WTC11 (cell line): Measurements from ENCODE around the gene CEP85L. TPM values are rescaled to one million over a fixed set of nuclear protein-coding genes. Genes with fewer than 3 reads are reported as not detected.

Experiments used
- CBFB ChIP-seq: sonication (generic); formaldehyde crosslinking; IDR thresholded peaks from 2 replicates; pipeline ENCODE4 v1.8.1; 2022; ENCODE audit warnings: mild to moderate bottlenecking, low read depth, missing genetic modification reagents
- CREB1 ChIP-seq: sonication (generic); formaldehyde crosslinking; IDR thresholded peaks from 2 replicates; pipeline ENCODE4 v1.8.0; 2023; ENCODE audit warnings: mild to moderate bottlenecking, missing genetic modification reagents
- ELF4 ChIP-seq: sonication (generic); formaldehyde crosslinking; IDR thresholded peaks from 2 replicates; pipeline ENCODE4 v1.8.1; 2022; ENCODE audit warnings: low read depth, mild to moderate bottlenecking, moderate library complexity, missing genetic modification reagents
- ESRRA ChIP-seq: sonication (generic); formaldehyde crosslinking; IDR thresholded peaks from 2 replicates; pipeline ENCODE4 v1.8.1; 2022; ENCODE audit warnings: mild to moderate bottlenecking, missing genetic modification reagents, borderline replicate concordance
- ETV6 ChIP-seq: sonication (generic); formaldehyde crosslinking; IDR thresholded peaks from 2 replicates; pipeline ENCODE4 v1.8.1; 2022; ENCODE audit warnings: mild to moderate bottlenecking, missing genetic modification reagents
- FOXJ3 ChIP-seq: sonication (generic); formaldehyde crosslinking; IDR thresholded peaks from 2 replicates; pipeline ENCODE4 v1.9.0; 2021; ENCODE audit warnings: missing genetic modification reagents, mild to moderate bottlenecking, borderline replicate concordance
- FOXP1 ChIP-seq: sonication (generic); formaldehyde crosslinking; IDR thresholded peaks from 2 replicates; pipeline ENCODE4 v1.8.0; 2022; ENCODE audit warnings: missing genetic modification reagents, mild to moderate bottlenecking, moderate library complexity, borderline replicate concordance
- GABPB1 ChIP-seq: sonication (generic); formaldehyde crosslinking; IDR thresholded peaks from 2 replicates; pipeline ENCODE4 v1.8.1; 2023; ENCODE audit warnings: mild to moderate bottlenecking, missing genetic modification reagents
- IRF2 ChIP-seq: sonication (generic); formaldehyde crosslinking; IDR thresholded peaks from 2 replicates; pipeline ENCODE4 v1.8.0; 2022; ENCODE audit warnings: low read depth, missing genetic modification reagents, borderline replicate concordance
- JAZF1 ChIP-seq: fragments of 250-450 bp; sonication (Bioruptor Pico); IDR thresholded peaks from 2 replicates; pipeline ENCODE4 v1.9.0; 2021; ENCODE audit warnings: moderate library complexity, mild to moderate bottlenecking, inconsistent platforms
- JUN ChIP-seq: sonication (generic); formaldehyde crosslinking; IDR thresholded peaks from 2 replicates; pipeline ENCODE4 v1.8.0; 2023; ENCODE audit warnings: mild to moderate bottlenecking, missing genetic modification reagents
- KAT7 ChIP-seq: sonication (generic); formaldehyde crosslinking; IDR thresholded peaks from 2 replicates; pipeline ENCODE4 v1.8.1; 2023; ENCODE audit warnings: missing genetic modification reagents, mild to moderate bottlenecking, borderline replicate concordance
- MXD4 ChIP-seq: fragments of 250-450 bp; sonication (Bioruptor Pico); IDR thresholded peaks from 2 replicates; pipeline ENCODE4 v1.8.0; 2021; ENCODE audit warnings: mild to moderate bottlenecking, moderate library complexity, borderline replicate concordance
- MYBL2 ChIP-seq: sonication (generic); formaldehyde crosslinking; IDR thresholded peaks from 2 replicates; pipeline ENCODE4 v1.8.1; 2023; ENCODE audit warnings: mild to moderate bottlenecking, moderate library complexity, missing genetic modification reagents
- NFATC4 ChIP-seq: fragments of 250-450 bp; sonication (Bioruptor Pico); IDR thresholded peaks from 2 replicates; pipeline ENCODE4 v1.9.0; 2021; ENCODE audit warnings: mild to moderate bottlenecking
- NFE2L1 ChIP-seq: sonication (generic); formaldehyde crosslinking; IDR thresholded peaks from 2 replicates; pipeline ENCODE4 v1.8.1; 2023; ENCODE audit warnings: missing genetic modification reagents
- NR1H2 ChIP-seq: sonication (generic); formaldehyde crosslinking; IDR thresholded peaks from 2 replicates; pipeline ENCODE4 v1.9.0; 2021; ENCODE audit warnings: mild to moderate bottlenecking, moderate library complexity, missing genetic modification reagents
- PRRX2 ChIP-seq: fragments of 250-450 bp; sonication (Bioruptor Pico); IDR thresholded peaks from 2 replicates; pipeline ENCODE4 v1.8.0; 2021; ENCODE audit warnings: mild to moderate bottlenecking
- RORB ChIP-seq: fragments of 250-450 bp; sonication (Bioruptor Pico); IDR thresholded peaks from 2 replicates; pipeline ENCODE4 v1.9.0; 2021; ENCODE audit warnings: mild to moderate bottlenecking
- SMAD4 ChIP-seq: sonication (generic); formaldehyde crosslinking; IDR thresholded peaks from 2 replicates; pipeline ENCODE4 v1.8.0; 2022; ENCODE audit warnings: mild to moderate bottlenecking, missing genetic modification reagents
- TEAD1 ChIP-seq: sonication (generic); formaldehyde crosslinking; IDR thresholded peaks from 2 replicates; pipeline ENCODE4 v1.8.0; 2022; ENCODE audit warnings: mild to moderate bottlenecking, missing genetic modification reagents
- TP53 ChIP-seq: sonication (generic); formaldehyde crosslinking; IDR thresholded peaks from 2 replicates; pipeline ENCODE4 v1.8.1; 2023; ENCODE audit warnings: mild to moderate bottlenecking, missing genetic modification reagents
- ZNF138 ChIP-seq: sonication (generic); formaldehyde crosslinking; conservative IDR thresholded peaks from 2 replicates; pipeline ENCODE4 v1.8.1; 2022; ENCODE audit warnings: mild to moderate bottlenecking, moderate library complexity, missing genetic modification reagents
- ZNF396 ChIP-seq: fragments of 250-450 bp; sonication (Bioruptor Pico); IDR thresholded peaks from 2 replicates; pipeline ENCODE4 v1.8.0; 2021; ENCODE audit warnings: mild to moderate bottlenecking, moderate library complexity, borderline replicate concordance
- total RNA-seq: library from RNA; stranded (reverse); gene quantifications from 3 replicates; pipeline ENCODE4 v1.2.3, GENCODE V29; 2021
- TF ChIP-seq, protein P1 (sequence below): sonication (generic); formaldehyde crosslinking; IDR thresholded peaks from 2 replicates; pipeline ENCODE4 v1.8.0; 2022; ENCODE audit warnings: mild to moderate bottlenecking, missing genetic modification reagents
- TF ChIP-seq, protein P2 (sequence below): sonication (generic); formaldehyde crosslinking; IDR thresholded peaks from 2 replicates; pipeline ENCODE4 v1.8.0; 2023; ENCODE audit warnings: missing genetic modification reagents, mild to moderate bottlenecking, borderline replicate concordance
- TF ChIP-seq, protein P3 (sequence below): fragments of 250-450 bp; sonication (Bioruptor Pico); IDR thresholded peaks from 2 replicates; pipeline ENCODE4 v1.8.0; 2021; ENCODE audit warnings: mild to moderate bottlenecking
- TF ChIP-seq, protein P4 (sequence below): sonication (generic); formaldehyde crosslinking; IDR thresholded peaks from 2 replicates; pipeline ENCODE4 v1.8.1; 2023; ENCODE audit warnings: mild to moderate bottlenecking, moderate library complexity, missing genetic modification reagents
- TF ChIP-seq, protein P5 (sequence below): fragments of 250-450 bp; sonication (Bioruptor Pico); IDR thresholded peaks from 2 replicates; pipeline ENCODE4 v2.1.2; 2022; ENCODE audit warnings: mild to moderate bottlenecking, moderate library complexity
- TF ChIP-seq, protein P6 (sequence below): sonication (generic); formaldehyde crosslinking; IDR thresholded peaks from 2 replicates; pipeline ENCODE4 v1.8.1; 2023; ENCODE audit warnings: mild to moderate bottlenecking, missing genetic modification reagents

CEP85L gene
- total RNA-seq, 1 experiment from 2014 or later, result 32.5 TPM

DNA sequence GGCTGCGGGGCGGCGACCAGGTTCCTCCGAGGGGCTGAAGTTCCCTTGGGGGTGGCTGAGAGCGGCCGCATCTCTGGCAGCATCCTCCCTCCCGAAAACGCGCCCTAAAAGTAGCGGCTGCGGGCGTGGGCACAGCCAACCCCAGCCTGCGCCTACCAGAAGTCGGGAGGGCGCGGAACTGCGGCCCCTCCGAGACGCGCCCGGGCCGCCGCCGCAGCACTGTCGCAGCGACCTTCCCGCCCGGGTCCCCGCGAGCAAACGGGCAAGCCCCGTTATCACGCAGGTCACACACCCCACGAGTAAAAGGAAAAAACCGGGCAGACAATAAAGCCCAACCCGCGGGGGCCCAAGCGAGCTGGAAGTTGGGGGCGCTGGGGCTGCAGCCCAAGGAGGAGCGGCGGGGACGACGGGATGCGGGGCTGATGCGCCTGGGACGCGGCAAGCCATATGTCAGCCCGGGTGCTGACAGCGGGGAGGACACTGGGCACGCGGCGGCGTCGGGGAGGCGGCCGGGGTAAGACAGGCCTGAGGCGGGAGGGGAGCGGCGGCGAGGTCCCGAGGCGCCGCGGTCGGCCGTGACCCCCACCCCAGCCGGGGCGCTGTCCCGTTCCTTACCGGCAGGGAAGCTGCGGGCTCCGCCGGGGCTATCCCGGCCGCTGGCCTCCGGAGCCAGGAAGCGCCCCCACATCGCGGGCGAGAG lies 659 bp downstream of the CEP85L start (continued):
- TF ChIP-seq IRF2 (0 out of 2 replicates have a peak, but pooled peaks have one; percentile 42), FOXJ3 (no peak), TEAD1 (CRISPR knock-in tag) (no peak), JUN (CRISPR knock-in tag) (no peak), TP53 (CRISPR knock-in tag) (no peak; the same call in 1 of the 2 replicates), NR1H2 (CRISPR knock-in tag) (no peak), NFATC4 (no peak), CREB1 (no peak), FOXP1 (no peak), ELF4 (CRISPR knock-in tag) (no peak), ETV6 (CRISPR knock-in tag) (no peak), CBFB (no peak), RORB (CRISPR knock-in tag) (no peak), GABPB1 (CRISPR knock-in tag) (no peak), JAZF1 (no peak), PRRX2 (CRISPR knock-in tag) (no peak), MXD4 (no peak), ZNF138 (CRISPR knock-in tag) (no peak), MYBL2 (CRISPR knock-in tag) (no peak), NFE2L1 (0 out of 2 replicates have a peak, but pooled peaks have one; percentile 17), ESRRA (CRISPR knock-in tag) (no peak), SMAD4 (CRISPR knock-in tag) (no peak), KAT7 (CRISPR knock-in tag) (no peak), ZNF396 (CRISPR knock-in tag) (no peak)
- TF ChIP-seq, protein P1, sequence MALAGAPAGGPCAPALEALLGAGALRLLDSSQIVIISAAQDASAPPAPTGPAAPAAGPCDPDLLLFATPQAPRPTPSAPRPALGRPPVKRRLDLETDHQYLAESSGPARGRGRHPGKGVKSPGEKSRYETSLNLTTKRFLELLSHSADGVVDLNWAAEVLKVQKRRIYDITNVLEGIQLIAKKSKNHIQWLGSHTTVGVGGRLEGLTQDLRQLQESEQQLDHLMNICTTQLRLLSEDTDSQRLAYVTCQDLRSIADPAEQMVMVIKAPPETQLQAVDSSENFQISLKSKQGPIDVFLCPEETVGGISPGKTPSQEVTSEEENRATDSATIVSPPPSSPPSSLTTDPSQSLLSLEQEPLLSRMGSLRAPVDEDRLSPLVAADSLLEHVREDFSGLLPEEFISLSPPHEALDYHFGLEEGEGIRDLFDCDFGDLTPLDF (CRISPR knock-in tag), result peak; percentile 66; the same call in 1 of the 2 replicates
- TF ChIP-seq, protein P2, sequence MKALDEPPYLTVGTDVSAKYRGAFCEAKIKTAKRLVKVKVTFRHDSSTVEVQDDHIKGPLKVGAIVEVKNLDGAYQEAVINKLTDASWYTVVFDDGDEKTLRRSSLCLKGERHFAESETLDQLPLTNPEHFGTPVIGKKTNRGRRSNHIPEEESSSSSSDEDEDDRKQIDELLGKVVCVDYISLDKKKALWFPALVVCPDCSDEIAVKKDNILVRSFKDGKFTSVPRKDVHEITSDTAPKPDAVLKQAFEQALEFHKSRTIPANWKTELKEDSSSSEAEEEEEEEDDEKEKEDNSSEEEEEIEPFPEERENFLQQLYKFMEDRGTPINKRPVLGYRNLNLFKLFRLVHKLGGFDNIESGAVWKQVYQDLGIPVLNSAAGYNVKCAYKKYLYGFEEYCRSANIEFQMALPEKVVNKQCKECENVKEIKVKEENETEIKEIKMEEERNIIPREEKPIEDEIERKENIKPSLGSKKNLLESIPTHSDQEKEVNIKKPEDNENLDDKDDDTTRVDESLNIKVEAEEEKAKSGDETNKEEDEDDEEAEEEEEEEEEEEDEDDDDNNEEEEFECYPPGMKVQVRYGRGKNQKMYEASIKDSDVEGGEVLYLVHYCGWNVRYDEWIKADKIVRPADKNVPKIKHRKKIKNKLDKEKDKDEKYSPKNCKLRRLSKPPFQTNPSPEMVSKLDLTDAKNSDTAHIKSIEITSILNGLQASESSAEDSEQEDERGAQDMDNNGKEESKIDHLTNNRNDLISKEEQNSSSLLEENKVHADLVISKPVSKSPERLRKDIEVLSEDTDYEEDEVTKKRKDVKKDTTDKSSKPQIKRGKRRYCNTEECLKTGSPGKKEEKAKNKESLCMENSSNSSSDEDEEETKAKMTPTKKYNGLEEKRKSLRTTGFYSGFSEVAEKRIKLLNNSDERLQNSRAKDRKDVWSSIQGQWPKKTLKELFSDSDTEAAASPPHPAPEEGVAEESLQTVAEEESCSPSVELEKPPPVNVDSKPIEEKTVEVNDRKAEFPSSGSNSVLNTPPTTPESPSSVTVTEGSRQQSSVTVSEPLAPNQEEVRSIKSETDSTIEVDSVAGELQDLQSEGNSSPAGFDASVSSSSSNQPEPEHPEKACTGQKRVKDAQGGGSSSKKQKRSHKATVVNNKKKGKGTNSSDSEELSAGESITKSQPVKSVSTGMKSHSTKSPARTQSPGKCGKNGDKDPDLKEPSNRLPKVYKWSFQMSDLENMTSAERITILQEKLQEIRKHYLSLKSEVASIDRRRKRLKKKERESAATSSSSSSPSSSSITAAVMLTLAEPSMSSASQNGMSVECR (CRISPR knock-in tag), result no peak
- TF ChIP-seq, protein P3, sequence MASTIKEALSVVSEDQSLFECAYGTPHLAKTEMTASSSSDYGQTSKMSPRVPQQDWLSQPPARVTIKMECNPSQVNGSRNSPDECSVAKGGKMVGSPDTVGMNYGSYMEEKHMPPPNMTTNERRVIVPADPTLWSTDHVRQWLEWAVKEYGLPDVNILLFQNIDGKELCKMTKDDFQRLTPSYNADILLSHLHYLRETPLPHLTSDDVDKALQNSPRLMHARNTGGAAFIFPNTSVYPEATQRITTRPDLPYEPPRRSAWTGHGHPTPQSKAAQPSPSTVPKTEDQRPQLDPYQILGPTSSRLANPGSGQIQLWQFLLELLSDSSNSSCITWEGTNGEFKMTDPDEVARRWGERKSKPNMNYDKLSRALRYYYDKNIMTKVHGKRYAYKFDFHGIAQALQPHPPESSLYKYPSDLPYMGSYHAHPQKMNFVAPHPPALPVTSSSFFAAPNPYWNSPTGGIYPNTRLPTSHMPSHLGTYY, result no peak
- TF ChIP-seq, protein P4, sequence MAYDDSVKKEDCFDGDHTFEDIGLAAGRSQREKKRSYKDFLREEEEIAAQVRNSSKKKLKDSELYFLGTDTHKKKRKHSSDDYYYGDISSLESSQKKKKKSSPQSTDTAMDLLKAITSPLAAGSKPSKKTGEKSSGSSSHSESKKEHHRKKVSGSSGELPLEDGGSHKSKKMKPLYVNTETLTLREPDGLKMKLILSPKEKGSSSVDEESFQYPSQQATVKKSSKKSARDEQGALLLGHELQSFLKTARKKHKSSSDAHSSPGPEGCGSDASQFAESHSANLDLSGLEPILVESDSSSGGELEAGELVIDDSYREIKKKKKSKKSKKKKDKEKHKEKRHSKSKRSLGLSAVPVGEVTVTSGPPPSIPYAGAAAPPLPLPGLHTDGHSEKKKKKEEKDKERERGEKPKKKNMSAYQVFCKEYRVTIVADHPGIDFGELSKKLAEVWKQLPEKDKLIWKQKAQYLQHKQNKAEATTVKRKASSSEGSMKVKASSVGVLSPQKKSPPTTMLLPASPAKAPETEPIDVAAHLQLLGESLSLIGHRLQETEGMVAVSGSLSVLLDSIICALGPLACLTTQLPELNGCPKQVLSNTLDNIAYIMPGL, result peak; percentile 44; the same call in 1 of the 2 replicates
- TF ChIP-seq, protein P5, sequence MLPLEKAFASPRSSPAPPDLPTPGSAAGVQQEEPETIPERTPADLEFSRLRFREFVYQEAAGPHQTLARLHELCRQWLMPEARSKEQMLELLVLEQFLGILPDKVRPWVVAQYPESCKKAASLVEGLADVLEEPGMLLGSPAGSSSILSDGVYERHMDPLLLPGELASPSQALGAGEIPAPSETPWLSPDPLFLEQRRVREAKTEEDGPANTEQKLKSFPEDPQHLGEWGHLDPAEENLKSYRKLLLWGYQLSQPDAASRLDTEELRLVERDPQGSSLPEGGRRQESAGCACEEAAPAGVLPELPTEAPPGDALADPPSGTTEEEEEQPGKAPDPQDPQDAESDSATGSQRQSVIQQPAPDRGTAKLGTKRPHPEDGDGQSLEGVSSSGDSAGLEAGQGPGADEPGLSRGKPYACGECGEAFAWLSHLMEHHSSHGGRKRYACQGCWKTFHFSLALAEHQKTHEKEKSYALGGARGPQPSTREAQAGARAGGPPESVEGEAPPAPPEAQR (CRISPR knock-in tag), result no peak
- TF ChIP-seq, protein P6, sequence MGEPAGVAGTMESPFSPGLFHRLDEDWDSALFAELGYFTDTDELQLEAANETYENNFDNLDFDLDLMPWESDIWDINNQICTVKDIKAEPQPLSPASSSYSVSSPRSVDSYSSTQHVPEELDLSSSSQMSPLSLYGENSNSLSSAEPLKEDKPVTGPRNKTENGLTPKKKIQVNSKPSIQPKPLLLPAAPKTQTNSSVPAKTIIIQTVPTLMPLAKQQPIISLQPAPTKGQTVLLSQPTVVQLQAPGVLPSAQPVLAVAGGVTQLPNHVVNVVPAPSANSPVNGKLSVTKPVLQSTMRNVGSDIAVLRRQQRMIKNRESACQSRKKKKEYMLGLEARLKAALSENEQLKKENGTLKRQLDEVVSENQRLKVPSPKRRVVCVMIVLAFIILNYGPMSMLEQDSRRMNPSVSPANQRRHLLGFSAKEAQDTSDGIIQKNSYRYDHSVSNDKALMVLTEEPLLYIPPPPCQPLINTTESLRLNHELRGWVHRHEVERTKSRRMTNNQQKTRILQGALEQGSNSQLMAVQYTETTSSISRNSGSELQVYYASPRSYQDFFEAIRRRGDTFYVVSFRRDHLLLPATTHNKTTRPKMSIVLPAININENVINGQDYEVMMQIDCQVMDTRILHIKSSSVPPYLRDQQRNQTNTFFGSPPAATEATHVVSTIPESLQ (CRISPR knock-in tag), result no peak
